PFSK-1 (cell line): ENCODE results near the gene FUS.

Source experiments
- POLR2AphosphoS5 ChIP-seq: IDR thresholded peaks from 2 replicates; pipeline ENCODE4 v1.6.1; 2012; ENCODE audit warnings: low read depth, mild to moderate bottlenecking, control low read depth, low read length, moderate library complexity
- TAF1 ChIP-seq: IDR thresholded peaks from 2 replicates; pipeline ENCODE4 v1.6.1; 2012; ENCODE audit warnings: low read length, control low read depth, borderline replicate concordance; ENCODE audit not compliant: insufficient read depth
- TF ChIP-seq, protein P1 (sequence below), 2 experiments: IDR thresholded peaks; 2 replicates each; pipeline versions ENCODE4 v1.6.1 to v1.8.0; 2011 to 2012; ENCODE audit warnings: low read depth in 2 of 2, low read length in 2 of 2, control low read depth in 1 of 2, inconsistent platforms in 1 of 2, mild to moderate bottlenecking in 1 of 2, moderate library complexity in 1 of 2; ENCODE audit not compliant: insufficient read depth in 1 of 2

DNA sequence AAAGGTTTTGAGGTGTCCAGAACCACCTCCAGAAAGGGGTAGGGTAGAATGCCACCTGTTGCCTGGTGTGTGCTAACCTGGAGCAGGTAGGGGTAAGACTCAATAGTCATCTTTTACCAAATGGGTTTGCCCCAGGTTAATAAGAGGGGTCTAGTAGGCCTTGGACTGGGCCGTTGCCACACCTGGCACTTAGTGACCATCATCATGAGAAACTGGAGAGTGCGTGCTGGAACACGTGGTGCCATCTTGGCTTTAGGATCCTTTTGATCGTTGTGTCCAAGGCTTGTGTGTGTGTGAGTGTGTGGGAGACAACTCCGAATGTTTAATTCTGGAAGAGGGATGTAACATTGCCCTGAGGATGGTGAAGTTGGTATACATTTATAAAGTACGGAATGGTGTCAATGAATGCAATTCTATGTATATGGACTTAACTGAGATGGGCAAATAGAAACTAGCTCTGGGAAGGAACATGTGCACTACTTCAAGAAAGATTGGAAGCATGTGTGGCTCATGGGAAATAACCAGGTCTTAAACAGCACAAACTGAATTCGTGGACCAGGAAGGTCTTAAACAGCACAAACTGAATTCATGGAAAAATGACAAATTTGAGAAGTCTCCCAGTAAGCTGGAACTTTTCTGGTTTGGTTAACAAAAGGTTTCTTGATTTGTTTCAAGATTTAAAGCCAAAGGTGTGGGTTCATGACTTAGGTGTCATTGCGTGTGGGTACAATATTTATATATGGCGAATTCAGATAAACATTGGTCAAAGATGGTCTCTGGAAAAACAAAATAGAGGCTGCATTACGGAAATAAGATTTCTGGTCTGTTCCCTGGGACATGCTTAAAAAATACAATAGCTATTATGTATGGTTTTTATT is 7.2 kb downstream of the FUS start:
- TF ChIP-seq POLR2AphosphoS5 (peak; percentile 12; the same call in 1 of the 2 replicates), TAF1 (no peak)
- TF ChIP-seq, protein P1, sequence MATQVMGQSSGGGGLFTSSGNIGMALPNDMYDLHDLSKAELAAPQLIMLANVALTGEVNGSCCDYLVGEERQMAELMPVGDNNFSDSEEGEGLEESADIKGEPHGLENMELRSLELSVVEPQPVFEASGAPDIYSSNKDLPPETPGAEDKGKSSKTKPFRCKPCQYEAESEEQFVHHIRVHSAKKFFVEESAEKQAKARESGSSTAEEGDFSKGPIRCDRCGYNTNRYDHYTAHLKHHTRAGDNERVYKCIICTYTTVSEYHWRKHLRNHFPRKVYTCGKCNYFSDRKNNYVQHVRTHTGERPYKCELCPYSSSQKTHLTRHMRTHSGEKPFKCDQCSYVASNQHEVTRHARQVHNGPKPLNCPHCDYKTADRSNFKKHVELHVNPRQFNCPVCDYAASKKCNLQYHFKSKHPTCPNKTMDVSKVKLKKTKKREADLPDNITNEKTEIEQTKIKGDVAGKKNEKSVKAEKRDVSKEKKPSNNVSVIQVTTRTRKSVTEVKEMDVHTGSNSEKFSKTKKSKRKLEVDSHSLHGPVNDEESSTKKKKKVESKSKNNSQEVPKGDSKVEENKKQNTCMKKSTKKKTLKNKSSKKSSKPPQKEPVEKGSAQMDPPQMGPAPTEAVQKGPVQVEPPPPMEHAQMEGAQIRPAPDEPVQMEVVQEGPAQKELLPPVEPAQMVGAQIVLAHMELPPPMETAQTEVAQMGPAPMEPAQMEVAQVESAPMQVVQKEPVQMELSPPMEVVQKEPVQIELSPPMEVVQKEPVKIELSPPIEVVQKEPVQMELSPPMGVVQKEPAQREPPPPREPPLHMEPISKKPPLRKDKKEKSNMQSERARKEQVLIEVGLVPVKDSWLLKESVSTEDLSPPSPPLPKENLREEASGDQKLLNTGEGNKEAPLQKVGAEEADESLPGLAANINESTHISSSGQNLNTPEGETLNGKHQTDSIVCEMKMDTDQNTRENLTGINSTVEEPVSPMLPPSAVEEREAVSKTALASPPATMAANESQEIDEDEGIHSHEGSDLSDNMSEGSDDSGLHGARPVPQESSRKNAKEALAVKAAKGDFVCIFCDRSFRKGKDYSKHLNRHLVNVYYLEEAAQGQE (IDR thresholded peaks at IDR 0.05; ENCODE audit: insufficient read depth in 1 of 2, low read depth in 2 of 2, low read length in 2 of 2), result no peak
